IMR-90 (cell line): Measurements from ENCODE around the gene TRIP11. TPM values are rescaled to one million over a fixed set of nuclear protein-coding genes. Genes with fewer than 3 reads are reported as not detected.

Experiments used
- ATAC-seq: fragments of 200-7000 bp; cut with Tn5 transposase; 2 replicates; pipeline ENCODE4 v1.9.1; 2020; ENCODE audit warnings: low read depth, mild to moderate bottlenecking, moderate library complexity
- BruUV-seq: library from RNA; stranded (reverse); fragments of 400-500 nt; replicated peaks from 2 replicates; lab custom pipeline; 2021; lab: Mats Ljungman, UMichigan
- CTCF ChIA-PET: fragments of 300-600 bp; formaldehyde crosslinking; extraction: SDS; loops from one replicate; lab custom pipeline; 2021; ENCODE audit warnings: antibody characterized with exemption; lab: Yijun Ruan, JAX
- POLR2A ChIA-PET: fragments of 300-600 bp; sonication (Branson Sonifier 250); formaldehyde crosslinking; loops from one replicate; lab custom pipeline; 2022; ENCODE audit warnings: antibody characterized with exemption; ENCODE audit not compliant: unreplicated experiment; lab: Charles Lee
- DNase-seq: peaks from one replicate; pipeline ENCODE4 v3.0.0; 2013
- H2AFZ ChIP-seq: replicated peaks from 2 replicates; pipeline ENCODE3; 2013; ENCODE audit warnings: low read length, mild to moderate bottlenecking; ENCODE audit not compliant: poor library complexity
- H2AK5ac ChIP-seq: 2 replicates; pipeline ENCODE4 v1.6.1; 2013; ENCODE audit warnings: low read depth, low read length, inconsistent platforms
- H2AK9ac ChIP-seq: replicated peaks from 2 replicates; pipeline ENCODE3; 2013; ENCODE audit warnings: mild to moderate bottlenecking, low read depth, low read length, moderate library complexity; ENCODE audit not compliant: poor library complexity
- H2BK120ac ChIP-seq: 2 replicates; pipeline ENCODE4 v1.6.1; 2013; ENCODE audit warnings: low read depth, low read length, inconsistent platforms
- H2BK15ac ChIP-seq: 3 replicates; pipeline ENCODE4 v1.6.1; 2013; ENCODE audit warnings: low read depth, low read length, inconsistent platforms
- H2BK20ac ChIP-seq: 2 replicates; pipeline ENCODE4 v1.6.1; 2013; ENCODE audit warnings: low read depth, mild to moderate bottlenecking, inconsistent platforms, low read length, moderate library complexity
- H2BK5ac ChIP-seq: 2 replicates; pipeline ENCODE4 v1.6.1; 2013; ENCODE audit warnings: mild to moderate bottlenecking, low read depth, low read length, inconsistent platforms; ENCODE audit not compliant: poor library complexity, severe bottlenecking
- H3K14ac ChIP-seq: replicated peaks from 2 replicates; pipeline ENCODE4 v1.6.1; 2013; ENCODE audit warnings: low read depth, low read length, inconsistent platforms
- H3K18ac ChIP-seq: 2 replicates; pipeline ENCODE4 v1.6.1; 2013; ENCODE audit warnings: low read depth, low read length, control low read depth
- H3K23ac ChIP-seq: 2 replicates; pipeline ENCODE4 v1.6.1; 2013; ENCODE audit warnings: low read depth, low read length, inconsistent platforms
- H3K27ac ChIP-seq: 2 replicates; pipeline ENCODE4 v1.5.1; 2013; ENCODE audit warnings: mild to moderate bottlenecking, control low read depth, low read length; ENCODE audit not compliant: insufficient read depth
- H3K27me3 ChIP-seq: 2 replicates; pipeline ENCODE4 v1.6.1; 2013; ENCODE audit warnings: low read length; ENCODE audit not compliant: control insufficient read depth, insufficient read depth
- H3K36me3 ChIP-seq: 2 replicates; pipeline ENCODE4 v1.6.1; 2013; ENCODE audit warnings: low read length, mixed read lengths; ENCODE audit not compliant: control insufficient read depth, insufficient read depth
- H3K4ac ChIP-seq: 2 replicates; pipeline ENCODE4 v1.6.1; 2013; ENCODE audit warnings: low read depth, low read length, inconsistent platforms
- H3K4me1 ChIP-seq: 2 replicates; pipeline ENCODE4 v1.6.1; 2013; ENCODE audit warnings: low read length, mixed read lengths; ENCODE audit not compliant: control insufficient read depth, insufficient read depth
- H3K4me2 ChIP-seq: 2 replicates; pipeline ENCODE4 v1.6.1; 2013; ENCODE audit warnings: low read depth, mild to moderate bottlenecking, control low read depth, low read length, moderate library complexity
- H3K4me3 ChIP-seq: 2 replicates; pipeline ENCODE4 v1.5.1; 2013; ENCODE audit warnings: low read depth, mild to moderate bottlenecking, control low read depth, low read length, moderate library complexity; ENCODE audit not compliant: insufficient read depth
- H3K56ac ChIP-seq: 2 replicates; pipeline ENCODE4 v1.6.1; 2013; ENCODE audit warnings: low read length, inconsistent platforms; ENCODE audit not compliant: insufficient read depth; ENCODE audit errors: extremely low read depth
- H3K79me1 ChIP-seq, 2 experiments: 2 replicates each; pipeline ENCODE4 v1.6.1; 2013; ENCODE audit warnings: low read length in 2 of 2, inconsistent platforms in 1 of 2, low read depth in 1 of 2
- H3K9ac ChIP-seq: 2 replicates; pipeline ENCODE4 v1.6.1; 2013; ENCODE audit warnings: low read depth, low read length, control low read depth
- H3K9me1 ChIP-seq: 2 replicates; pipeline ENCODE4 v1.6.1; 2013; ENCODE audit warnings: low read length, inconsistent platforms; ENCODE audit not compliant: insufficient read depth
- H3K9me3 ChIP-seq: 2 replicates; pipeline ENCODE4 v1.6.1; 2013; ENCODE audit warnings: low read length; ENCODE audit not compliant: control insufficient read depth, insufficient read depth
- H4K20me1 ChIP-seq: 2 replicates; pipeline ENCODE4 v1.6.1; 2013; ENCODE audit warnings: low read length, inconsistent platforms; ENCODE audit not compliant: insufficient read depth
- H4K5ac ChIP-seq: 2 replicates; pipeline ENCODE4 v1.6.1; 2013; ENCODE audit warnings: mild to moderate bottlenecking, low read depth, low read length, control low read depth
- H4K8ac ChIP-seq, 2 experiments: 2 replicates each; pipeline ENCODE4 v1.6.1; 2013; ENCODE audit warnings: low read depth in 2 of 2, low read length in 2 of 2, control low read depth in 1 of 2, inconsistent platforms in 1 of 2
- H4K91ac ChIP-seq: 2 replicates; pipeline ENCODE4 v1.6.1; 2013; ENCODE audit warnings: low read depth, low read length, inconsistent platforms; ENCODE audit not compliant: insufficient read depth
- BHLHE40 ChIP-seq: fragments of 150-350 bp; IDR thresholded peaks from 2 replicates; pipeline ENCODE4 v1.6.1; 2016; ENCODE audit warnings: mild to moderate bottlenecking, low read depth, low read length
- CEBPB ChIP-seq: IDR thresholded peaks from 2 replicates; pipeline ENCODE4 v1.6.1; 2012; ENCODE audit warnings: low read depth, low read length, improper control_type of control experiment
- CHD1 ChIP-seq: IDR thresholded peaks from 2 replicates; pipeline ENCODE4 v1.6.1; 2012; ENCODE audit warnings: low read depth, low read length, improper control_type of control experiment
- CTCF ChIP-seq: conservative IDR thresholded peaks from 2 replicates; pipeline ENCODE4 v1.5.1; 2012; ENCODE audit warnings: mild to moderate bottlenecking, low read depth, low read length, improper control_type of control experiment
- ELK1 ChIP-seq: fragments of 150-350 bp; IDR thresholded peaks from 2 replicates; pipeline ENCODE4 v1.6.1; 2016; ENCODE audit warnings: low read depth, mild to moderate bottlenecking, low read length, moderate library complexity, borderline replicate concordance
- FOS ChIP-seq: fragments of 150-350 bp; IDR thresholded peaks from 2 replicates; pipeline ENCODE4 v1.6.1; 2016; ENCODE audit warnings: low read depth, low read length
- MAFK ChIP-seq: IDR thresholded peaks from 2 replicates; pipeline ENCODE4 v1.6.1; 2012; ENCODE audit warnings: low read depth, low read length, improper control_type of control experiment
- MAZ ChIP-seq: IDR thresholded peaks from 2 replicates; pipeline ENCODE4 v1.6.1; 2012; ENCODE audit warnings: low read depth, mild to moderate bottlenecking, low read length, improper control_type of control experiment, moderate library complexity, borderline replicate concordance
- MXI1 ChIP-seq: IDR thresholded peaks from 2 replicates; pipeline ENCODE4 v1.6.1; 2012; ENCODE audit warnings: low read depth, mild to moderate bottlenecking, low read length, moderate library complexity, borderline replicate concordance
- NFE2L2 ChIP-seq: fragments of 150-350 bp; IDR thresholded peaks from 2 replicates; pipeline ENCODE4 v1.6.1; 2016; ENCODE audit warnings: low read depth, mild to moderate bottlenecking, low read length
- POLR2A ChIP-seq: IDR thresholded peaks from 2 replicates; pipeline ENCODE4 v1.6.1; 2012; ENCODE audit warnings: mild to moderate bottlenecking, low read depth, low read length
- RAD21 ChIP-seq: IDR thresholded peaks from 2 replicates; pipeline ENCODE4 v1.6.1; 2012; ENCODE audit warnings: low read length, improper control_type of control experiment
- RFX5 ChIP-seq: IDR thresholded peaks from 2 replicates; pipeline ENCODE4 v1.8.0; 2012; ENCODE audit warnings: low read depth, mild to moderate bottlenecking, low read length, moderate library complexity
- SMC3 ChIP-seq: fragments of 150-350 bp; IDR thresholded peaks from 2 replicates; pipeline ENCODE4 v1.6.1; 2016; ENCODE audit warnings: low read depth, mild to moderate bottlenecking, antibody characterized with exemption, low read length, moderate library complexity
- WGBS, 2 experiments: methylation state at CpG; one replicate each; pipeline versions ENCODE4 v1.1.5 to v1.1.7; 2013; ENCODE audit warnings: missing lambda C conversion rate in 2 of 2; ENCODE audit not compliant: insufficient read length in 1 of 2; ENCODE audit errors: extremely low coverage in 2 of 2; 5-methylcytosine and 5-hydroxymethylcytosine counted together
- dilution Hi-C: fragments of 300-500 bp; cut with HindIII; formaldehyde crosslinking; loops from one replicate; pipeline ENCODE4 v1.14.3; 2018; ENCODE audit warnings: low sequenced_read_pairs; ENCODE audit not compliant: unreplicated experiment
- in situ Hi-C: fragments of 300-500 bp; cut with MboI; formaldehyde crosslinking; loops from 3 replicates; pipeline ENCODE4 v1.14.3; 2019; ENCODE audit warnings: low sequenced_read_pairs, inconsistent platforms, mixed read lengths
- intact Hi-C: fragments of 100-400 bp; cut with micrococcal nuclease; formaldehyde crosslinking; loops from 2 replicates; pipeline ENCODE4 v1.10.0; 2022
- polyA plus RNA-seq, 3 experiments: library from polyadenylated mRNA; depleted of rRNA; stranded (reverse); fragments of >200 nt; gene quantifications; 2 replicates each; pipeline ENCODE4 v1.2.3, GENCODE V29; 2012; ENCODE audit warnings: low replicate concordance in 1 of 3
- total RNA-seq: library from RNA; depleted of rRNA; stranded (reverse); fragments of >200 nt; gene quantifications from 2 replicates; pipeline ENCODE4 v1.2.3, GENCODE V29; 2012
- TF ChIP-seq, protein P1 (sequence below): fragments of 150-350 bp; IDR thresholded peaks from 2 replicates; pipeline ENCODE4 v1.6.1; 2017; ENCODE audit warnings: mild to moderate bottlenecking, antibody characterized with exemption, low read length, low read depth

Gene TRIP11
- total and polyA plus RNA-seq, 2 of the 4 experiments (the other 2 are of a cell fraction) = 6.8 to 83.5 TPM

GRCh38 chr14:92035890-92036289, 4.0 kb downstream of the TRIP11 start:
- H2BK5ac ChIP-seq = no peak overlapping the region
- no peak overlapping the region for H3K27ac ChIP-seq
- no peak overlapping the region for H3K4me3 ChIP-seq
- peaks cover 26% of the 10 kb centered on the region for H4K20me1 ChIP-seq
- ChIA-PET POLR2A (interaction anchor here (0.6 kb wide), 1 partner anchor 46 kb away, joined by 4 read pairs; no protein-coding TSS in a partner anchor), CTCF (no interaction called here)
- H2BK20ac ChIP-seq = no peak overlapping the region
- H3K14ac ChIP-seq = no peak overlapping the region
- no peak overlapping the region for H4K91ac ChIP-seq
- no peak overlapping the region for H4K5ac ChIP-seq
- H4K8ac ChIP-seq = no peak overlapping the region
- no peak overlapping the region for H2BK120ac ChIP-seq
- H2AK9ac ChIP-seq = no peak overlapping the region
- WGBS, 2 experiments = no CpG with 5 or more reads among the region's 1 CpG
- no peak overlapping the region for H2BK15ac ChIP-seq
- H3K56ac ChIP-seq = no peak overlapping the region
- in situ Hi-C loops (no loop called here), dilution Hi-C loops (no loop called here), intact Hi-C loops (no loop called here)
- DNase-seq (no peak), ATAC-seq (no peak)
- no peaks in the 10 kb centered on the region for H3K27me3 ChIP-seq
- H3K23ac ChIP-seq = no peak overlapping the region
- H3K9me3 ChIP-seq = no peaks in the 10 kb centered on the region
- H3K4me1 ChIP-seq = peaks cover 5% of the 10 kb centered on the region
- peaks cover 10% of the 10 kb centered on the region for H3K36me3 ChIP-seq
- peaks cover 10 to 51% of the 10 kb centered on the region in 2 experiments; a peak in 3 of 4 replicates for H3K79me1 ChIP-seq
- no TSS peak for BruUV-seq
- H3K18ac ChIP-seq = no peak overlapping the region
- no peak overlapping the region for H2AFZ ChIP-seq
- H3K9me1 ChIP-seq = peaks cover 6% of the 10 kb centered on the region
- TF ChIP-seq BHLHE40 (no peak), MAFK (no peak), NFE2L2 (no peak), SMC3 (no peak), FOS (no peak), ELK1 (no peak), CEBPB (no peak), RFX5 (no peak), MAZ (no peak), CTCF (no peak), POLR2A (no peak), MXI1 (no peak), RAD21 (no peak), CHD1 (no peak)
- TF ChIP-seq, protein P1, sequence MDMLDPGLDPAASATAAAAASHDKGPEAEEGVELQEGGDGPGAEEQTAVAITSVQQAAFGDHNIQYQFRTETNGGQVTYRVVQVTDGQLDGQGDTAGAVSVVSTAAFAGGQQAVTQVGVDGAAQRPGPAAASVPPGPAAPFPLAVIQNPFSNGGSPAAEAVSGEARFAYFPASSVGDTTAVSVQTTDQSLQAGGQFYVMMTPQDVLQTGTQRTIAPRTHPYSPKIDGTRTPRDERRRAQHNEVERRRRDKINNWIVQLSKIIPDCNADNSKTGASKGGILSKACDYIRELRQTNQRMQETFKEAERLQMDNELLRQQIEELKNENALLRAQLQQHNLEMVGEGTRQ = no peak
- no peak overlapping the region for H3K4ac ChIP-seq
- no peak overlapping the region for H3K4me2 ChIP-seq
- no peak overlapping the region for H3K9ac ChIP-seq
- H2AK5ac ChIP-seq = no peak overlapping the region
